ENCODE data around the gene ENAH. TPM values are rescaled to one million over a fixed set of nuclear protein-coding genes. Genes with fewer than 3 reads are reported as not detected.

The ENAH gene
- total RNA-seq, 4 donors from 2014 or later, result 31.4 to 56.3 (median 45.3) TPM

- no peaks in the 10 kb centered on the region for H3K27me3 ChIP-seq
- no peaks in the 10 kb centered on the region for H3K9me3 ChIP-seq
- H3K36me3 ChIP-seq, result no peaks in the 10 kb centered on the region
- no peak overlapping the region for H3K27ac ChIP-seq
- H3K4me1 ChIP-seq, result peaks cover 0 to 10% (median 0%) of the 10 kb centered on the region in 4 donors
- WGBS, 2 donors, result 71 to 76% methylated on average over 4 of the region's 4 CpGs
- H3K4me3 ChIP-seq, result no peak overlapping the region
- TF ChIP-seq POLR2A (IDR thresholded peaks at IDR 0.05) (no peak), EP300 (IDR thresholded peaks at IDR 0.05) (no peak)
- TF ChIP-seq, protein P1, sequence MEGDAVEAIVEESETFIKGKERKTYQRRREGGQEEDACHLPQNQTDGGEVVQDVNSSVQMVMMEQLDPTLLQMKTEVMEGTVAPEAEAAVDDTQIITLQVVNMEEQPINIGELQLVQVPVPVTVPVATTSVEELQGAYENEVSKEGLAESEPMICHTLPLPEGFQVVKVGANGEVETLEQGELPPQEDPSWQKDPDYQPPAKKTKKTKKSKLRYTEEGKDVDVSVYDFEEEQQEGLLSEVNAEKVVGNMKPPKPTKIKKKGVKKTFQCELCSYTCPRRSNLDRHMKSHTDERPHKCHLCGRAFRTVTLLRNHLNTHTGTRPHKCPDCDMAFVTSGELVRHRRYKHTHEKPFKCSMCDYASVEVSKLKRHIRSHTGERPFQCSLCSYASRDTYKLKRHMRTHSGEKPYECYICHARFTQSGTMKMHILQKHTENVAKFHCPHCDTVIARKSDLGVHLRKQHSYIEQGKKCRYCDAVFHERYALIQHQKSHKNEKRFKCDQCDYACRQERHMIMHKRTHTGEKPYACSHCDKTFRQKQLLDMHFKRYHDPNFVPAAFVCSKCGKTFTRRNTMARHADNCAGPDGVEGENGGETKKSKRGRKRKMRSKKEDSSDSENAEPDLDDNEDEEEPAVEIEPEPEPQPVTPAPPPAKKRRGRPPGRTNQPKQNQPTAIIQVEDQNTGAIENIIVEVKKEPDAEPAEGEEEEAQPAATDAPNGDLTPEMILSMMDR (IDR thresholded peaks at IDR 0.05), result no peak
- no peak for DNase-seq (ENCODE audit: low spot score in 2 of 2)
Measured at GRCh38 chr1:225548140-225548857, 104.6 kb downstream of the ENAH start.

- H3K4me3 ChIP-seq, result no peak overlapping the region
- H3K27me3 ChIP-seq, result no peaks in the 10 kb centered on the region
- peaks cover 0 to 10% (median 0%) of the 10 kb centered on the region in 4 donors for H3K4me1 ChIP-seq
- DNase-seq (ENCODE audit: low spot score in 2 of 2), result no peak
- H3K27ac ChIP-seq, result no peak overlapping the region
- TF ChIP-seq EP300 (IDR thresholded peaks at IDR 0.05), result no peak
- TF ChIP-seq POLR2A (IDR thresholded peaks at IDR 0.05), result no peak
- TF ChIP-seq, protein P1 (IDR thresholded peaks at IDR 0.05), result no peak
- 71 to 74% methylated on average over 2 of the region's 2 CpGs for WGBS, 2 donors
- H3K36me3 ChIP-seq, result no peaks in the 10 kb centered on the region
- no peaks in the 10 kb centered on the region for H3K9me3 ChIP-seq
Measured at GRCh38 chr1:225545649-225546048, 107.3 kb downstream of the ENAH start.

DNA sequence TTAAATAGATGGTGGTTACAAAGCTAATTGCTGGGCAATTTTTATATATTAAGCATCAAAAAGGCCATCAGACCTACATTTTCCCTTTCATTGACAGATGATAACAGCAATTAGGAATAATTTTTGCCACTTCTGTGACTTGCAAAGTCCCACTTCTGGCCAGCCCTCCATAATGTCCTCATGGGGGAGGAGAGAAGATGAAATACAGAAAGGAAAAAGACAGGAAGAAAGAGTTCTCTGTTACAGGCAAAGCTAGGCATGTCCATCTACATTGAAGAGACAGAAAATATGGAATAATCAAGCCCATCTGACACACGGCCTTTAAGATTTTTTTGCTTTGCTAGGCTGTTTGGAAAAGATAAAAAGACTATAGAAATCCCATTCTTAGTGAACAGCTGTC, 108.0 kb downstream of the ENAH start:
- TF ChIP-seq POLR2A (IDR thresholded peaks at IDR 0.05), result no peak
- no peak for TF ChIP-seq EP300 (IDR thresholded peaks at IDR 0.05)
- TF ChIP-seq, protein P1 (IDR thresholded peaks at IDR 0.05), result no peak
- no peaks in the 10 kb centered on the region for H3K36me3 ChIP-seq
- H3K4me3 ChIP-seq, result no peak overlapping the region
- 43 to 45% methylated on average over 1 of the region's 1 CpG for WGBS, 2 donors
- H3K27ac ChIP-seq, result no peak overlapping the region
- H3K4me1 ChIP-seq, result peaks cover 0 to 10% (median 0%) of the 10 kb centered on the region in 4 donors
- H3K27me3 ChIP-seq, result no peaks in the 10 kb centered on the region
- no peak for DNase-seq (ENCODE audit: low spot score in 2 of 2)
- H3K9me3 ChIP-seq, result no peaks in the 10 kb centered on the region

- H3K27me3 ChIP-seq, result no peaks in the 10 kb centered on the region
- H3K4me3 ChIP-seq, result no peak overlapping the region
- 87 to 88% methylated on average over 1 of the region's 1 CpG for WGBS, 2 donors
- H3K36me3 ChIP-seq, result no peaks in the 10 kb centered on the region
- no peak overlapping the region for H3K27ac ChIP-seq
- no peaks in the 10 kb centered on the region for H3K9me3 ChIP-seq
- TF ChIP-seq POLR2A (IDR thresholded peaks at IDR 0.05) (no peak), EP300 (IDR thresholded peaks at IDR 0.05) (no peak)
- TF ChIP-seq, protein P1 (IDR thresholded peaks at IDR 0.05), result no peak
- DNase-seq (ENCODE audit: low spot score in 2 of 2), result no peak
- H3K4me1 ChIP-seq, result peaks cover 0 to 10% (median 0%) of the 10 kb centered on the region in 4 donors
Measured at GRCh38 chr1:225544263-225544662, 108.7 kb downstream of the ENAH start.

DNA sequence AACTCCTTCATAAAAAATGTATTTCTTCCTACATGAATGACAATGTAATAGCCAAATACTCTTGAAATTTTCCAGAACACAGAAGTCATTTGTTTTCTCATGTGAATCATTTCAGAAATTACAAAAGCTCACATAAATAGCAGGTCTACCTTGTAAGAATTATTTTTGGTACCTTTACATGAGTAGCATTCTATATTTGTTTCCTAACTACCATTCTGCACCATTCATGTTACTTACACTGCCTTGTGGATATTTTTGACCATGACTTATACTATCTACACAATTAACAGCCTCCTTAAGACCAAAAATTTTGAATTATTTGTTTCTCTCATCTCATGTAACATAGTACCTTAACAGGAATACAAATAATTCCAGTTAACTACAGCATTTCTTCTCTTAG, 109.6 kb downstream of the ENAH start:
- TF ChIP-seq EP300 (IDR thresholded peaks at IDR 0.05) (no peak), POLR2A (IDR thresholded peaks at IDR 0.05) (no peak)
- TF ChIP-seq, protein P1 (IDR thresholded peaks at IDR 0.05), result no peak
- Histone ChIP-seq H3K4me1 (peaks cover 0 to 10% (median 0%) of the 10 kb centered on the region in 4 donors), H3K27me3 (no peaks in the 10 kb centered on the region), H3K9me3 (no peaks in the 10 kb centered on the region), H3K4me3 (no peak overlapping the region), H3K27ac (no peak overlapping the region), H3K36me3 (no peaks in the 10 kb centered on the region)
- DNase-seq (ENCODE audit: low spot score in 2 of 2), result no peak
